ENCODE data around the gene EEF1AKMT2. TPM values are rescaled to one million over a fixed set of nuclear protein-coding genes. Genes with fewer than 3 reads are reported as not detected.
"Not testable (repeated sequence)": the region's sequence is repeated elsewhere in the genome, so short reads cannot be mapped to it uniquely, and the experiment has no call there.

Gene EEF1AKMT2
- polyA plus RNA-seq, 12 donors: 17.8 to 53.5 (median 22.7) TPM; not detected in 1

- DNase-seq: no peak
These were observed 29.4 kb downstream of the EEF1AKMT2 start for GRCh38 chr10:124762281-124762680.

- no peak for DNase-seq
These were observed 35.4 kb downstream of the EEF1AKMT2 start for GRCh38 chr10:124756156-124756903.

GRCh38 chr10:124755581-124755980 lies 36.1 kb downstream of the EEF1AKMT2 start:
- no peak for DNase-seq

GRCh38 chr10:124754227-124754626 lies 37.5 kb downstream of the EEF1AKMT2 start:
- no peak for DNase-seq

- DNase-seq: no peak
These were observed 42.6 kb downstream of the EEF1AKMT2 start for GRCh38 chr10:124748953-124749645.

GRCh38 chr10:124748166-124748565 lies 43.5 kb downstream of the EEF1AKMT2 start:
- DNase-seq: no peak

- DNase-seq: no peak
These were observed 43.9 kb downstream of the EEF1AKMT2 start for GRCh38 chr10:124747745-124748144.

- DNase-seq: no peak
These were observed 44.7 kb downstream of the EEF1AKMT2 start for GRCh38 chr10:124746992-124747391.

GRCh38 chr10:124746447-124746846 lies 45.2 kb downstream of the EEF1AKMT2 start:
- not testable (repeated sequence) for DNase-seq

GRCh38 chr10:124745673-124746072 lies 46.0 kb downstream of the EEF1AKMT2 start:
- DNase-seq: no peak

- DNase-seq: no peak
These were observed 46.4 kb downstream of the EEF1AKMT2 start for GRCh38 chr10:124745252-124745651.

- DNase-seq: no peak
These were observed 47.3 kb downstream of the EEF1AKMT2 start, which contains the start of gene FAM53B for GRCh38 chr10:124744102-124745050. TSS of gene FAM53B (minus strand) at chr10:124744378. CDS start at chr10:124706713, 37,665 bp downstream.

- DNase-seq: no peak
These were observed 48.2 kb downstream of the EEF1AKMT2 start for GRCh38 chr10:124743191-124744101.

- DNase-seq: no peak
These were observed 49.1 kb downstream of the EEF1AKMT2 start for GRCh38 chr10:124742413-124743190.

- DNase-seq: no peak
These were observed 49.7 kb downstream of the EEF1AKMT2 start for GRCh38 chr10:124741922-124742412.

GRCh38 chr10:124741281-124741921 lies 50.3 kb downstream of the EEF1AKMT2 start:
- peak; percentile 91 for DNase-seq

GRCh38 chr10:124740369-124741280 lies 51.1 kb downstream of the EEF1AKMT2 start:
- peak; percentile 87 for DNase-seq

GRCh38 chr10:124739986-124740368 lies 51.7 kb downstream of the EEF1AKMT2 start:
- peak; percentile 86 for DNase-seq
